Stimulated activated naive CD8-positive, alpha-beta T cell treated with anti-CD3 and anti-CD28 coated beads, Interleukin-15, Interleukin-2, amounts not matched to agents 100 U/mL and 50 U/mL, for 24 hours (primary cell): Measurements from ENCODE around the gene PLEKHS1.
"Not testable (repeated sequence)": the region's sequence is repeated elsewhere in the genome, so short reads cannot be mapped to it uniquely, and the experiment has no call there.

ENCODE experiments used
- ATAC-seq: fragments of 150-1000 bp; cut with Tn5 transposase; one replicate; pipeline ENCODE4 v1.10.0; 2021
- DNase-seq: peaks from one replicate; pipeline ENCODE4 v3.0.0; 2021

PLEKHS1 gene

DNA sequence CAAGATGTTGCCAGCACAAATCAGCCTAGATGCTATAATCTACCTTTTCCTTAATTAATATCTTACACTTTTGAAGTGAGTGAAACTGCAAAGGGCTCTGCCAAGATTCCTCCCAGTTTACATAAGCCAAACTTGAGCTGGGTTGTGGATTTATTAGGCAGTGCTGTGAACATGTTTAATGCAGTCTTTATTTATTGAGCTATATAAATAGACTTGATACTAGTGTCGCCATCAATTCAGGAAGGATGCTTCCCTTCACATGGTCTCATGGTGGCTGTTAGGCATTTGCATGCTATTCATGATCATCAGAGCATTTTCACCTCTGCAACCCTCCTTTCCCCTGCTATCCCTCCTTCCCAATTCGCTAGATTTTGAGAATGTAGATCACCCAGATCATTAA is 40.2 kb downstream of the PLEKHS1 start:
- no peak for ATAC-seq
- no peak for DNase-seq

DNA sequence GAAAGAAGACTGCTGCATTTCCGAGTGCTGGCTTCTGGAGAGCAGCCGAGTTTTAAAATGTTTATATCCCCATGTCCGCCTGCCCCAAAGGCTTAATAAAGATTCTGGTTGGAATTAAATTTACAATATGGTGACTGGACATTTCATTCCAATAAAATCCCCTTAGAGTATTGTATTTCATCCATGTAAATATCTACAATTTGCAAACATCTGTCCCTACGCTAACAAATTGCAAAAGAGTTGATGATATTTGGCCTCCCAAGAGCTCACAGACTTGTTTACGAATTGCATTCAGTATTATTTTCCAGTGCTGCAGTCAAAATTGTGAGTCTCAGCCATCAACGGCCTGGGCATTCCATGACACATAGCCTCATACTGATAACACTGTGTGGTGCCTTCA is 50.1 kb downstream of the PLEKHS1 start:
- DNase-seq = no peak
- no peak for ATAC-seq

DNA sequence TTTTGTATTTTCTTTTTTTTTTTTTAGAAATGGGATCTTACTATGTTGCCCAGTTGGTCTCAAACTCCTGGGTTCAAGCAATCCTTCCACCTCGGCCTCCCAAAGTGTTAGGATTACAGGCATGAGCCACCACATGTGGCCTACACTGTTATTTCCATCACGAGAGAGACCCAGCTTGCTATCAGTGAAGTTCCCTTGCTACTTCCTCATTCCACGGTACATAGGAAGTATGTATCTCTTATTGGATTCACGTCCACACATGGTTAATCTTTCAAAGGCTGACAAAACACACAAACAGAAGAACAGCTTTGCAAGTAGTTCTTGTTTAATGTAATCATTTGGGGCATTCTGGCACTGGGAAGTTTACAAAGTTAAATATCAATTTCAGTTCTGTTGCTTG is 51.5 kb downstream of the PLEKHS1 start:
- DNase-seq (no peak), ATAC-seq (no peak)

DNA sequence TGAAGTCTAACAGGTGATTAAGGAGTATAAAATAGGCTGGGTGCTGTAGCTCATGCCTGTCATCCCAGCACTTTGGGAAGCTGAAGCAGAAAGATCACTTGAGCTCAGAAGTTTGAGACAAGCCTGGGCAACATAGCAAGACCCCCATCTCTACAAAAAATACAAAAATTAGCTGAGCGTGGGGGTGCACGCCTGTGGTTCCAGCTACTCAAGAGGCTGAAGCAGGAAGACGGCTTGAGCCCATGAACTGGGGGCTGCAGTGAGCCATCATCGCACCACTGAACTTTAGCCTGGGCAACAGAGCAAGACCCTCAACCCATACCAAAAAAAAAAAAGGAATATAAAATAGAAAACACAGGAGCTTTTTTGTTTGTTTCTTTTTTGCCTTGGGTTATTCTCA is 55.0 kb downstream of the PLEKHS1 start:
- DNase-seq = no peak
- no peak for ATAC-seq

DNA sequence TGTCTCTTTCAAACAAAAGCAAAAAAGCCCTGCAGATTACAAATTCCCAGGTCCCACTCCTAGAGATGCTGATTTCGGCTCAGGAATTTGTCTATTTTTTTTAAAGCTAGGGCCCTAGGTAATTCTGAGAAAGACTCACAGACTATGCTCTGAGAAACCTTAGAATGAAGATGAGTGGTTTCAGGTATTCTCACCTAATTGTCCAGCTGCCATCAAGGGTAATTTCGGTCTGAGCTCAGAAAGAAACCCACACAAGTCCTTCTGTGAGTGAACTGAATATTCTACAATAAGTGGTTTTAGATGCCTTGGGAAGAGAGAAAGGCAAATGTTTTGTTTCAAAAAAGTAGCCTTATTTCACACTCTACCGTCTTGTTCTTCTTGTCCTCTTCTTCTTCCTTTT is 56.7 kb downstream of the PLEKHS1 start:
- ATAC-seq (no peak), DNase-seq (no peak)

DNA sequence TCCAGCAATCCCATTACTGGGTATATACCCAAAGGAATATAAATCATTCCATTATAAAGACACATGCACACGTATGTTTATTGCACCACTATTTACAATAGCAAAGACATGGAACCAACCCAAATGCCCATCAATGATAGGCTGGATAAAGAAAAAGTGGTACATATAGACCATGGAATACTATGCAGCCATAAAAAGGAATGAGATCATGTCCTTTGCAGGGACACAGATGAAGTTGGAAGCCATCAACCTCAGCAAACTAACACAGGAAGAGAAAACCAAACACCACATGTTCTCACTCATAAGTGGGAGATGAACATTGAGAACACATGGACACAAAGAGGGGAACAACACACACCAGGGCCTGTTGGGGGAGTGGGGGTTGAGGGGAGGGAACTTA is 63.2 kb downstream of the PLEKHS1 start:
- not testable (repeated sequence) for ATAC-seq, DNase-seq

DNA sequence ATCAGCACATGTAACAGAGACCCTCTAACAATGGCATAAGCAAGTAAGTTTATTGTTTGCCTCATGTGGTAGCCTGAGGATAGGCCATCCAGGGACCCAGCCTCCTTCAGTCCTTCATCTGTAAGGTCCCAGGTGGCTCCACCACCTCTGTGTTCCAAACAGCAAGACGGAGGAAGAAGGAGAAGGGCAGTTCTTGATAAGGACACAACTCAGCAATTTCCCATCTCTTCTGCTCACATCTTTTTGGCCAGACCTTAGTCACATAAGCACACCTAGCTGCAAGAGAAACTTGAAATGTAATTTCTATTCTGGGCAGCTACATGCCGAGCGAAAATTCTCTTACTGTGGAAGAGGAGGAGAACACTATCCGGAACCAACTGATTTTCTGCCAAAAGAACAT is 68.5 kb downstream of the PLEKHS1 start:
- no peak for DNase-seq
- no peak for ATAC-seq

DNA sequence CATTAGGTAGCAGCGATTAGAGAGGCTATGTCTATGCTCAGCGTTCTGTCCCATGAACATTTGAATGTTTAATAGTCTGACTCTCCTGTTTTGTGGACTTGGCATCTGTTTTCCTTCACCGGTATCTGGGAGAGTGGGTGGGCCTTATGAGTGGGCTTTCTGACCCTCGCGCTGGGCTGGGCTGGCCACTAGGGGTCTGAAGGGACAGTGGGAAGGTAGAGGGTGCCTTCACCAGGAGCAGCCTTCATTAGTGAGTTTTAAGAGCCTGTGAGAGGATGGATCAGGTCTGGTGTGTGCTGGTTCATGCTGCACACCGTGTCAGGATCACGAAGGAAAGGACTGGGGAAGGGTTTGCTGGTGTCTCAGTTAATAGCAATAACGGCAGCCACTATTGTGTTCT is 69.0 kb downstream of the PLEKHS1 start:
- ATAC-seq (no peak), DNase-seq (no peak)

DNA sequence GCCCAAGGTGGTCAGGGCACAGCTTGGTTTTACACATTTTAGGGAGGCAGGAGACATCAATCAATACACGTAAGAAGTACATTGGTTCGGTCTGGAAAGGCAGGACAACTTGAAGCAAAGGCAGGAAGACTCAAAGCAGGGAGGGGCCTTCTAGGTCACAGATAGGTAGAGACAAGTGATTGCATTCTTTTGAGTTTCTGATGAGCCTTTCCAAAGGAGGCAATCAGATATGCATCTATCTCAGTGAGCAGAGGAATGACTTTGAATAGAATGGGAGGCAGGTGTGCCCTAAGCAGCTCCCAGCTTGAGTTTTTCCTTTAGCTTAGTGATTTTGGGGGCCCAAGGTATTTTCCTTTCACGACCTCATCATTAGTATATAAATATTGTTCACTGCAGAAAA is 69.8 kb downstream of the PLEKHS1 start:
- ATAC-seq, DNase-seq: not testable (repeated sequence)

DNA sequence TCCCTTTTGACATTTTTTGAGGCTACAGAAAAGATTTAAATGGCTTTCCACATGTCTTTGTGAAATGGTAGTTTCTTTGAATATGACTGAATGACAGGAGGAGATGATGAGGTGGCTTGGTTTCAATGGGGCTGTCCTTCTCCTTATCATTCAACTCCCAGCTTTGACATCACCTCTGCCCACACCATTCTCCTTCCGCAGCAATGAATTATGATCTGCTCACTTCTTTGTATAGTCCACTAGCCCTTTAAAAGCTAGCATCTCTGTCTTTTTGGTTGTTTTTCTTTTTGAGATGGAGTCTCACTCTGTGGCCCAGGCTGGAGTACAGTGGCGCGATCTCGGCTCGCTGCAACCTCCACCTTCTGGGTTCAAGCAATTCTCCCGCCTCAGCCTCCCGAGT is 70.7 kb downstream of the PLEKHS1 start:
- ATAC-seq (no peak), DNase-seq (no peak)

DNA sequence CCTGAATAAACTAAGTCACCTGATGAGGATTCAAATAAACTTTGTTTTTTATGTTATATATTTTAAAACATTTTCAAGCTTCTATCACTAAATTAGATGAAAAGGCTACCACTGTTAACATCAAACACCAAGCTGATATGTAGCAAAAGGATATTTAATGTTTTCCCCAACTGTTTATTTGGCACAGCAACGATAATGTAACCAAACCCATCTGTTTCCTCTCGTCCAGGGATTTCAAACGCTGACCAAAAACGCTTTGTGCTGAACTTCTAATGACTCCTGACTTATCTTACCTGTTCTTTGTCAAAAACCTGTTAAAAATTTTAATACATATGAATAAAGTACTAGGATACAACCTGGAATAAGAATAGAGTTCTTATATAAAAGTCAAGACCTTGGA is 71.9 kb downstream of the PLEKHS1 start:
- ATAC-seq = no peak
- DNase-seq = no peak

DNA sequence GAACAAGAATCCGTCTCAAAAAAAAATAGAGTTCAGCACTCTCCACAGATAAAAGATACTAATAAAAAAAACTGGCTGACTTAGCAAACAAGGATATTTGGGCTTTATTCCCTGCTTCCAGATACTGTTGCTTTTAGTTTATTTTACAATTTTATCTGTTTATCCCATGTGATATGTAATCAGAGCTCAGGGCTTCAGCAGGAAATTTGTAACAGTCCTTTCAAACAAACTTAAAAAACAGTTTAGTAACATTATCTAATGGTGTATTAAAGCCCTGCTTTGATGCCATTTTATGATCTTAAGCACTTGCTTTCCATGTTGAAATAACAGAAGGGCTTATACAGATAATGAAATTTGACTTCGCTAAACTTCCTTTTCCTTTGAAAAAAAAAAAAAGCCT is 74.3 kb downstream of the PLEKHS1 start:
- DNase-seq (no peak), ATAC-seq (no peak)

DNA sequence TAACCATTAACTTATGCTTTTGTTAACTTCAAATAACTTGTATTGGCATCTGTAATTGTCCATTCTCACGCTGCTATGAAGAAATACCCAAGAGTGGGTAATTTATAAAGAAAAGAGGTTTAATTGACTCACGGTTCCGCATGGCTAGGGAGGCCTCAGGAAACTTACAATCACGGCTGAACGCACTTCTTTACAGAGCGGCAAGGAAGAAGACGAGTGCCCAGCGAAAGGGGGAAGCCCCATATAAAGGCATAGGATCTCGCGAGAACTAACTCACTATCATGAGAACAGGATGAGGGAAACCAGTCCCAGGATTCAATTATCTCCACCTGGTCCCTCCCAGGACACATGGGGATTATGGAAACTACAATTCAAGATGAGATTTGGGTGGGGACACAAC is 77.1 kb downstream of the PLEKHS1 start:
- not testable (repeated sequence) for ATAC-seq, DNase-seq
